Breast epithelium (tissue), 3 donors: ENCODE results near the gene AOPEP.

Source experiments
- POLR2A ChIP-seq: fragments of 450-650 bp; IDR thresholded peaks from one replicate; pipeline ENCODE4 v1.6.1; 2016; ENCODE audit warnings: antibody characterized with exemption, mild to moderate bottlenecking, moderate library complexity
- POLR2AphosphoS5 ChIP-seq, 3 donors: sonication (generic); formaldehyde crosslinking; IDR thresholded peaks; one replicate each; pipeline ENCODE4 v1.6.1; 2017; ENCODE audit warnings: antibody characterized with exemption in 3 of 3
- TF ChIP-seq, protein P1 (sequence below), 3 donors: fragments of 450-650 bp; IDR thresholded peaks; one replicate each; pipeline ENCODE4 v1.5.1; 2016 to 2017; ENCODE audit warnings: antibody characterized with exemption in 3 of 3, mild to moderate bottlenecking in 3 of 3, moderate library complexity in 3 of 3

DNA sequence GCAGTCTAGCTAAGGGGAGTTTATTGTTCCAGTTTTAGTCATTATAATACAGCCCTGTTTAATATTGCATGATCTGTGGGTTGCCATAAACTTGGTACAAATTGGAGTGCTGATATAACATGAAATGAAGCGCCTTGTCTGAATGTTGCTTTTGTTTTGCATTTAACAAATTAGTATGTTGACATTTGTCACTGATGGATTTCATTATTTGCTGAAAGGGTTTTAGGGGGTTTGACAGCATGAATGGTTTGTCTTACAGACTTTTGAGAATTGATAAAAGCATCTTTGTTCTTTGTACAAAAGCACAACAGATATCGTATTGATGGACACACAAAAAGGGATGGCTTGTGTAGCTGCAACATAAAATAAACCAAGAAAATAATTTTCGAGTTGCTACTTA, 178.3 kb downstream of the AOPEP start:
- TF ChIP-seq, protein P1, sequence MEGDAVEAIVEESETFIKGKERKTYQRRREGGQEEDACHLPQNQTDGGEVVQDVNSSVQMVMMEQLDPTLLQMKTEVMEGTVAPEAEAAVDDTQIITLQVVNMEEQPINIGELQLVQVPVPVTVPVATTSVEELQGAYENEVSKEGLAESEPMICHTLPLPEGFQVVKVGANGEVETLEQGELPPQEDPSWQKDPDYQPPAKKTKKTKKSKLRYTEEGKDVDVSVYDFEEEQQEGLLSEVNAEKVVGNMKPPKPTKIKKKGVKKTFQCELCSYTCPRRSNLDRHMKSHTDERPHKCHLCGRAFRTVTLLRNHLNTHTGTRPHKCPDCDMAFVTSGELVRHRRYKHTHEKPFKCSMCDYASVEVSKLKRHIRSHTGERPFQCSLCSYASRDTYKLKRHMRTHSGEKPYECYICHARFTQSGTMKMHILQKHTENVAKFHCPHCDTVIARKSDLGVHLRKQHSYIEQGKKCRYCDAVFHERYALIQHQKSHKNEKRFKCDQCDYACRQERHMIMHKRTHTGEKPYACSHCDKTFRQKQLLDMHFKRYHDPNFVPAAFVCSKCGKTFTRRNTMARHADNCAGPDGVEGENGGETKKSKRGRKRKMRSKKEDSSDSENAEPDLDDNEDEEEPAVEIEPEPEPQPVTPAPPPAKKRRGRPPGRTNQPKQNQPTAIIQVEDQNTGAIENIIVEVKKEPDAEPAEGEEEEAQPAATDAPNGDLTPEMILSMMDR (IDR thresholded peaks at IDR 0.05): no peak
- no peak for TF ChIP-seq POLR2A
- TF ChIP-seq POLR2AphosphoS5 (IDR thresholded peaks at IDR 0.05): no peak
